ENCODE measurements around the gene NONO.

DNA sequence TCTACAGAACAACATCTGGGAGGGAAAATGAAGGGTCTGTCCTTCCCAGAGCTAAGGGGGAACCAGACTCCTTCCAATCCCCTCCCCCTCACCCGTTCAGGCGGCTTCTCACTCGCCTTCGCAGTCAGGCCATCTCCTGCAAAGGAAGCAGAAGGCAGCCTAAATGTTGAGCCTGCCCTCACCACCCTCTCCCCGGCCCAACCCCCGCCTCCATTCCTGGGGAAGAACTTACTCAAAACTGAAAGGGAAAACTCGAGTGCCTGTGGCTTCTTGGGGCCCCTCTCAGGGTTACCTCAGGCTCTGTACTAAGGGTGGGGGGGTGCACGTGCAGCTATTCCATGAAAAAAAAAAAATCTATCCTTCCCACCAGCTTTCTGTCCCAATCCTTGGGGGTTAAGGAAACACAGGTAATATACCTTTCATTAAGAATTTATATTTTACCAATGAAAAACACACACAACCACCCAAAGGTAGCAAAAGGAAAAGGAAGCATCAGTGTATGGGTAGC, 31.9 kb upstream of the NONO start:
- TF ChIP-seq, protein P1, sequence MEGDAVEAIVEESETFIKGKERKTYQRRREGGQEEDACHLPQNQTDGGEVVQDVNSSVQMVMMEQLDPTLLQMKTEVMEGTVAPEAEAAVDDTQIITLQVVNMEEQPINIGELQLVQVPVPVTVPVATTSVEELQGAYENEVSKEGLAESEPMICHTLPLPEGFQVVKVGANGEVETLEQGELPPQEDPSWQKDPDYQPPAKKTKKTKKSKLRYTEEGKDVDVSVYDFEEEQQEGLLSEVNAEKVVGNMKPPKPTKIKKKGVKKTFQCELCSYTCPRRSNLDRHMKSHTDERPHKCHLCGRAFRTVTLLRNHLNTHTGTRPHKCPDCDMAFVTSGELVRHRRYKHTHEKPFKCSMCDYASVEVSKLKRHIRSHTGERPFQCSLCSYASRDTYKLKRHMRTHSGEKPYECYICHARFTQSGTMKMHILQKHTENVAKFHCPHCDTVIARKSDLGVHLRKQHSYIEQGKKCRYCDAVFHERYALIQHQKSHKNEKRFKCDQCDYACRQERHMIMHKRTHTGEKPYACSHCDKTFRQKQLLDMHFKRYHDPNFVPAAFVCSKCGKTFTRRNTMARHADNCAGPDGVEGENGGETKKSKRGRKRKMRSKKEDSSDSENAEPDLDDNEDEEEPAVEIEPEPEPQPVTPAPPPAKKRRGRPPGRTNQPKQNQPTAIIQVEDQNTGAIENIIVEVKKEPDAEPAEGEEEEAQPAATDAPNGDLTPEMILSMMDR (IDR thresholded peaks at IDR 0.05; ENCODE audit: low read depth, low read length, poor library complexity, severe bottlenecking), result no peak
- TF ChIP-seq EZH2phosphoT487 (IDR thresholded peaks at IDR 0.05; ENCODE audit: borderline replicate concordance, low read length), result no peak
